ENCODE data around the gene KDM4B.

KDM4B gene

GRCh38 chr19:5001615-5002014 is 32.7 kb downstream of the KDM4B start:
- Histone ChIP-seq H3K36me3 (ENCODE audit: control insufficient read depth, insufficient read depth, low read length, severe bottlenecking) (peaks cover 18% of the 10 kb centered on the region), H3K9me3 (ENCODE audit: control insufficient read depth, low read length) (no peaks in the 10 kb centered on the region), H3K4me1 (ENCODE audit: control insufficient read depth, insufficient read depth, low read length) (peaks cover 14% of the 10 kb centered on the region), H3K27me3 (replicated peaks; ENCODE audit: control insufficient read depth, insufficient read depth, low read length) (no peaks in the 10 kb centered on the region), H3K9ac (ENCODE audit: low read length) (no peak overlapping the region), H3K4me3 (ENCODE audit: low read length) (no peak overlapping the region)
- peak; percentile 65 for DNase-seq (ENCODE audit: low read depth)

GRCh38 chr19:5002143-5002542 is 33.2 kb downstream of the KDM4B start:
- H3K4me1 ChIP-seq (ENCODE audit: control insufficient read depth, insufficient read depth, low read length): peaks cover 14% of the 10 kb centered on the region
- no peak overlapping the region for H3K4me3 ChIP-seq (ENCODE audit: low read length)
- peaks cover 14% of the 10 kb centered on the region for H3K36me3 ChIP-seq (ENCODE audit: control insufficient read depth, insufficient read depth, low read length, severe bottlenecking)
- H3K9ac ChIP-seq (ENCODE audit: low read length): no peak overlapping the region
- H3K9me3 ChIP-seq (ENCODE audit: control insufficient read depth, low read length): no peaks in the 10 kb centered on the region
- H3K27me3 ChIP-seq (replicated peaks; ENCODE audit: control insufficient read depth, insufficient read depth, low read length): no peaks in the 10 kb centered on the region
- DNase-seq (ENCODE audit: low read depth): peak; percentile 67

DNA sequence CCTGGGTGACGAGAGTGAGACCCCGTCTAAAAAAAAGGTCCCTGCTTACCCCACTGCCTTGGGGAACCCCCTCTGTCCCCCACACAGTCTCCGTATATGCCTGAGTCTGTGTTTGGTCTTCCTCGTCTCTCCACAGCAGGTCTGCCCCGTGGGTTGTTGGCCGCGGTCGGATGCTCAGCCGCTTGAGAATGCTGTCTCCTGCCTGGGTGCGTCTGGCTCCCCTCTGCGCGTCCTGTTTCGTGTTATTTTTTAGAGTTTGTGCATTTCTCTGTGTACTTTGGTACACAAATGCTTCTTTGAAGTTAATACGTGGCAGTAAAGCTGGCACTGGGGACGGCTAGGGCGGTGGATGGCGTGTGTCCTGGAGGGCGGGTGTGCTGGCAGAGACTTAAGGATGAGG is 34.9 kb downstream of the KDM4B start:
- DNase-seq (ENCODE audit: low read depth): no peak
- peak overlapping the region; percentile 6 for H3K9ac ChIP-seq (ENCODE audit: low read length)

GRCh38 chr19:5005096-5005495 is 36.2 kb downstream of the KDM4B start:
- Histone ChIP-seq H3K4me1 (ENCODE audit: control insufficient read depth, insufficient read depth, low read length) (peaks cover 14% of the 10 kb centered on the region), H3K9me3 (ENCODE audit: control insufficient read depth, low read length) (no peaks in the 10 kb centered on the region), H3K9ac (ENCODE audit: low read length) (no peak overlapping the region), H3K4me3 (ENCODE audit: low read length) (no peak overlapping the region), H3K27me3 (replicated peaks; ENCODE audit: control insufficient read depth, insufficient read depth, low read length) (no peaks in the 10 kb centered on the region), H3K36me3 (ENCODE audit: control insufficient read depth, insufficient read depth, low read length, severe bottlenecking) (no peaks in the 10 kb centered on the region)
- DNase-seq (ENCODE audit: low read depth): no peak

More for the DNA sequence above, 34.9 kb downstream of the KDM4B start:
- Histone ChIP-seq H3K4me3 (ENCODE audit: low read length) (no peak overlapping the region), H3K36me3 (ENCODE audit: control insufficient read depth, insufficient read depth, low read length, severe bottlenecking) (no peaks in the 10 kb centered on the region), H3K4me1 (ENCODE audit: control insufficient read depth, insufficient read depth, low read length) (peaks cover 14% of the 10 kb centered on the region), H3K9me3 (ENCODE audit: control insufficient read depth, low read length) (no peaks in the 10 kb centered on the region), H3K27me3 (replicated peaks; ENCODE audit: control insufficient read depth, insufficient read depth, low read length) (no peaks in the 10 kb centered on the region)

DNA sequence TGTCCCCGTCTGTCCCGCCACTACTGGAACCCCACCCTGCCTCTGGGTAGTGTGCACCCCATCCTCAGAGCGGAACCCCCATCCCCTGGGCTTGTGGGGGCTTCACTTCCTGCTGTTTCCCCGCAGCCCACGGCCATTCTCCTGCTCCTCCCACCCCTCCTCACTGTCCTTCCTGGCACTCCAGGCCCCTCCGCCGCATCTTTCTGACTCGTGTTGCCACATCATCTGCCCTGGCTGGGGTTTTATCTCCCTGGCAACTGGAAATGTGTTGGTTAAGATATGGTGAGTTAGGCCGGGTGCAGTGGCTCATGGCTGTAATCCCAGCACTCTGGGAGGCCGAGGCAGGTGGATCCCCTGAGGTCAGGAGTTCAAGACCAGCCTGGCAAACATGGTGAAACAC is 37.3 kb downstream of the KDM4B start:
- no peaks in the 10 kb centered on the region for H3K9me3 ChIP-seq (ENCODE audit: control insufficient read depth, low read length)
- peaks cover 14% of the 10 kb centered on the region for H3K4me1 ChIP-seq (ENCODE audit: control insufficient read depth, insufficient read depth, low read length)
- no peak overlapping the region for H3K9ac ChIP-seq (ENCODE audit: low read length)
- H3K36me3 ChIP-seq (ENCODE audit: control insufficient read depth, insufficient read depth, low read length, severe bottlenecking): no peaks in the 10 kb centered on the region
- no peak overlapping the region for H3K4me3 ChIP-seq (ENCODE audit: low read length)
- DNase-seq (ENCODE audit: low read depth): no peak
- H3K27me3 ChIP-seq (replicated peaks; ENCODE audit: control insufficient read depth, insufficient read depth, low read length): no peaks in the 10 kb centered on the region

DNA sequence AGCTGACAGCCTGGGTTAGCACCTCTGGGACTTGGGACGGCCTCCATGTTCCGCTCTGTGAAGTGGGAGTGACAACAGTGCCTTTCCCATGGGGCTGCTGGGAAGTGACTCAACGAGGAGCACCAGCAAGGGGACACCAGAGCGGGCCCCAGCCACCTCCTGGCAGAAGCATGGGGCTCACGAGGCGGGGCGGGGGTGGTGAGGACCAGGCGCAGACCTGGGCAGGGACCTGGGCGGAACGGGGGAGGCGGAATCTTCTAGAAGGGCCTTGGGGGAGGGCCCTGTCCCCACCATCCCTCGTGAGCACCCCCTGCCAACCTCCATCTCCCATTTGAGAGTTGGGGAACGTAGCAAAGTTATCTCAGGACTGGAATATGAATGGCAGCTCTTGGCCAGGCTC is 37.9 kb downstream of the KDM4B start:
- Histone ChIP-seq H3K27me3 (replicated peaks; ENCODE audit: control insufficient read depth, insufficient read depth, low read length) (no peaks in the 10 kb centered on the region), H3K4me1 (ENCODE audit: control insufficient read depth, insufficient read depth, low read length) (peaks cover 12% of the 10 kb centered on the region), H3K4me3 (ENCODE audit: low read length) (no peak overlapping the region), H3K9me3 (ENCODE audit: control insufficient read depth, low read length) (no peaks in the 10 kb centered on the region), H3K36me3 (ENCODE audit: control insufficient read depth, insufficient read depth, low read length, severe bottlenecking) (no peaks in the 10 kb centered on the region), H3K9ac (ENCODE audit: low read length) (no peak overlapping the region)
- no peak for DNase-seq (ENCODE audit: low read depth)

GRCh38 chr19:5011476-5012238 is 42.7 kb downstream of the KDM4B start:
- Histone ChIP-seq H3K36me3 (ENCODE audit: control insufficient read depth, insufficient read depth, low read length, severe bottlenecking) (peaks cover 6% of the 10 kb centered on the region), H3K9me3 (ENCODE audit: control insufficient read depth, low read length) (no peaks in the 10 kb centered on the region), H3K27me3 (replicated peaks; ENCODE audit: control insufficient read depth, insufficient read depth, low read length) (no peaks in the 10 kb centered on the region), H3K4me3 (ENCODE audit: low read length) (no peak overlapping the region), H3K9ac (ENCODE audit: low read length) (no peak overlapping the region), H3K4me1 (ENCODE audit: control insufficient read depth, insufficient read depth, low read length) (no peaks in the 10 kb centered on the region)
- no peak for DNase-seq (ENCODE audit: low read depth)

DNA sequence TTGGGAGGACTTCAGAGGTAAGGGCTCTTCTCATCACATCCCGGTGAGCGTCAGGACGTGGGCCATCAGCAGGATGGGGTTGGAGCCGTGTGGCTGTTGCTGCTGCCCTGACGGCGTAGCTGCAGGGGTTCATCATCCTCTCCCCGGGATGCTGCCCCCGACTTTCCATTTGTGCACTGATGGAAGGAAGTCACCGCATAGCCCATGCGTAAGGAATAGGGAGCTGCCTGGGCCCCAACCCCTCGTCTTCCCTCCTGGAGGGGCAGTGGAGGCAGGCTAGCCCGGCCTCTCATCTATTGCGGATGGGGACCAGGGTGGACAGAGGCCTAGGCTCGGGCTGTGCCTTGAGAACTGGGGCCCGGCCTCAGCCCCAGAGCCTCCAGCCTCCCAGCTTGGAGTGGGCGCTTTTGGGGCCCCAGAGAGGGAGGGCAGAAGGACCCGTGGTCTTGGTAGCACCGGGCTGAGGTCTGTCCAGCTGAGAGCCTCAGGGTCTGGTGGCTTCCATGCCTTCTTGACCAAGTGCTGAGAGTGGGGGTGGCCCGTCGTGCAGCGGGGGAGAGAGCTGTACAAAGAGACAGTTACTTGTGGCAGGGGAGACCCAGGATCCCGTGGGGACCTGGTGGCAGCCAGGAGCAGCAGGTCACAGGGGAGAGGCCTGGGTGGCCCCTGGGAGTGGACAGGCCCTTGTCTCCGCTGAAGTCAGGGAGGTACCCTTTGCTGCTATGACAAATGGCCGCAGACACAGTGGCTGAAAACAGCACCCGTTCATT is 44.0 kb downstream of the KDM4B start:
- Histone ChIP-seq H3K27me3 (replicated peaks; ENCODE audit: control insufficient read depth, insufficient read depth, low read length) (no peaks in the 10 kb centered on the region), H3K36me3 (ENCODE audit: control insufficient read depth, insufficient read depth, low read length, severe bottlenecking) (peaks cover 15% of the 10 kb centered on the region), H3K9me3 (ENCODE audit: control insufficient read depth, low read length) (no peaks in the 10 kb centered on the region), H3K4me3 (ENCODE audit: low read length) (no peak overlapping the region), H3K9ac (ENCODE audit: low read length) (no peak overlapping the region), H3K4me1 (ENCODE audit: control insufficient read depth, insufficient read depth, low read length) (no peaks in the 10 kb centered on the region)
- no peak for DNase-seq (ENCODE audit: low read depth)

DNA sequence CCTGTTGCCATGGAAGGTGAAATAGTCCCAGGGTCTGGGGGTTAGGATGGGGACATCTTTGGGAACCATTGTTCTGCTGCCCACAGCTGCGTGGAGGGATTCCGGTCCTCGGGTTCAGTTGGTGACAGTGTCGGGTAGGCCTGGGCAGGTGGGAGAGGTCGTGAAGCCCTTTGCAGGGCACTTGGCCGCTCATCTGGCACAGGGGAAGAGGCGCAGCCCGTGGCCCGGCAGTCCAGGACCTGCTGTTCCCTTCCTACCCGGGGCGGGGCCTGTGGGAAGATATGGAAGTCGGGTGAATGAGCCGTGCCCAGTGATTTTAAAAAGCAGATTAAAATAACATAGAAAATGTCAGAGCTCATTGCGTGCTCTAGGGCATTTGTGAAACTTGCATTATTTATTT is 44.8 kb downstream of the KDM4B start:
- no peak for DNase-seq (ENCODE audit: low read depth)
- Histone ChIP-seq H3K4me1 (ENCODE audit: control insufficient read depth, insufficient read depth, low read length) (peaks cover 4% of the 10 kb centered on the region), H3K27me3 (replicated peaks; ENCODE audit: control insufficient read depth, insufficient read depth, low read length) (no peaks in the 10 kb centered on the region), H3K36me3 (ENCODE audit: control insufficient read depth, insufficient read depth, low read length, severe bottlenecking) (peaks cover 18% of the 10 kb centered on the region), H3K9me3 (ENCODE audit: control insufficient read depth, low read length) (no peaks in the 10 kb centered on the region), H3K9ac (ENCODE audit: low read length) (no peak overlapping the region), H3K4me3 (ENCODE audit: low read length) (no peak overlapping the region)

DNA sequence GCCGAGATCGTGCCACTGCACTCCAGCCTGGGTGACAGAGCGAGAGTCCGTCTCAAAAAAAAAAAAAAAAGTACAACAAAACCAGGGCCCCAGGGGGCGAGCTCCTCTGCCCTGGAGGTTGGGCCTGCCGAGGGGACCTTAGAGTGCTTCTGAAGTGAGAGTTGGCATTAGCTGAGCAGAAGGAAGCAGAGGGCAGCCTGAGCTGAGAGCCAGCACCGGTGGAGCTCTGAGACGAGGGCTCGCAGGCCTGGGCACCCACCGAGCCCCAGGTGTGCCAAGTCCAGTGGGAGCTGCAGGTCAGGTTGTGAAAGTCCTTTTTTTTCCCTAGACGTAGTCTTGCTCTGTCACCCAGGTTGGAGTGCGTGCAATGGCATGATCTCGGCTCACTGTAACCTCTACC is 46.0 kb downstream of the KDM4B start:
- Histone ChIP-seq H3K4me1 (ENCODE audit: control insufficient read depth, insufficient read depth, low read length) (peaks cover 6% of the 10 kb centered on the region), H3K36me3 (ENCODE audit: control insufficient read depth, insufficient read depth, low read length, severe bottlenecking) (peaks cover 21% of the 10 kb centered on the region), H3K27me3 (replicated peaks; ENCODE audit: control insufficient read depth, insufficient read depth, low read length) (no peaks in the 10 kb centered on the region), H3K4me3 (ENCODE audit: low read length) (no peak overlapping the region), H3K9me3 (ENCODE audit: control insufficient read depth, low read length) (no peaks in the 10 kb centered on the region), H3K9ac (ENCODE audit: low read length) (no peak overlapping the region)
- no peak for DNase-seq (ENCODE audit: low read depth)

- Histone ChIP-seq H3K27me3 (replicated peaks; ENCODE audit: control insufficient read depth, insufficient read depth, low read length) (no peaks in the 10 kb centered on the region), H3K36me3 (ENCODE audit: control insufficient read depth, insufficient read depth, low read length, severe bottlenecking) (peaks cover 25% of the 10 kb centered on the region), H3K9ac (ENCODE audit: low read length) (no peak overlapping the region), H3K4me3 (ENCODE audit: low read length) (no peak overlapping the region), H3K4me1 (ENCODE audit: control insufficient read depth, insufficient read depth, low read length) (peaks cover 6% of the 10 kb centered on the region), H3K9me3 (ENCODE audit: control insufficient read depth, low read length) (no peaks in the 10 kb centered on the region)
- DNase-seq (ENCODE audit: low read depth): no peak
Measured at GRCh38 chr19:5016268-5016667, 47.4 kb downstream of the KDM4B start.

All from adipocyte (in vitro differentiated cells).